MM.1S (cell line): ENCODE data around the gene C11orf86.

Experiments
- EZH2phosphoT487 ChIP-seq: fragments of 300-600 bp; sonication (generic); IDR thresholded peaks from 2 replicates; pipeline ENCODE4 v1.6.1; 2018; ENCODE audit warnings: antibody characterized with exemption, low read length
- TF ChIP-seq, protein P1 (sequence below): fragments of 300-600 bp; sonication (generic); IDR thresholded peaks from 2 replicates; pipeline ENCODE4 v1.5.1; 2016; ENCODE audit warnings: antibody characterized with exemption, low read length, mixed read lengths

GRCh38 chr11:67006029-67006884, 31.2 kb downstream of the C11orf86 start:
- TF ChIP-seq, protein P1, sequence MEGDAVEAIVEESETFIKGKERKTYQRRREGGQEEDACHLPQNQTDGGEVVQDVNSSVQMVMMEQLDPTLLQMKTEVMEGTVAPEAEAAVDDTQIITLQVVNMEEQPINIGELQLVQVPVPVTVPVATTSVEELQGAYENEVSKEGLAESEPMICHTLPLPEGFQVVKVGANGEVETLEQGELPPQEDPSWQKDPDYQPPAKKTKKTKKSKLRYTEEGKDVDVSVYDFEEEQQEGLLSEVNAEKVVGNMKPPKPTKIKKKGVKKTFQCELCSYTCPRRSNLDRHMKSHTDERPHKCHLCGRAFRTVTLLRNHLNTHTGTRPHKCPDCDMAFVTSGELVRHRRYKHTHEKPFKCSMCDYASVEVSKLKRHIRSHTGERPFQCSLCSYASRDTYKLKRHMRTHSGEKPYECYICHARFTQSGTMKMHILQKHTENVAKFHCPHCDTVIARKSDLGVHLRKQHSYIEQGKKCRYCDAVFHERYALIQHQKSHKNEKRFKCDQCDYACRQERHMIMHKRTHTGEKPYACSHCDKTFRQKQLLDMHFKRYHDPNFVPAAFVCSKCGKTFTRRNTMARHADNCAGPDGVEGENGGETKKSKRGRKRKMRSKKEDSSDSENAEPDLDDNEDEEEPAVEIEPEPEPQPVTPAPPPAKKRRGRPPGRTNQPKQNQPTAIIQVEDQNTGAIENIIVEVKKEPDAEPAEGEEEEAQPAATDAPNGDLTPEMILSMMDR, result no peak
- no peak for TF ChIP-seq EZH2phosphoT487
